B cell (primary cell): Measurements from ENCODE around the gene ETS1. TPM values are rescaled to one million over a fixed set of nuclear protein-coding genes. Genes with fewer than 3 reads are reported as not detected.

Source experiments
- ATAC-seq: fragments of 200-7000 bp; cut with Tn5 transposase; one replicate; pipeline ENCODE4 v1.10.0; 2021; ENCODE audit warnings: low read depth, mild to moderate bottlenecking, moderate number of reproducible peaks, moderate library complexity
- CTCF ChIA-PET: fragments of 350-600 bp; sonication (Branson Sonifier 250); formaldehyde crosslinking; loops from one replicate; lab custom pipeline; 2021; ENCODE audit warnings: antibody characterized with exemption, inconsistent platforms; lab: Charles Lee
- POLR2A ChIA-PET: fragments of 350-600 bp; sonication (Branson Sonifier 250); formaldehyde crosslinking; loops from one replicate; lab custom pipeline; 2021; ENCODE audit warnings: antibody characterized with exemption; lab: Charles Lee
- DNase-seq: peaks from one replicate; pipeline ENCODE4 v3.0.0; 2013
- H2AFZ ChIP-seq: 2 replicates; pipeline ENCODE4 v1.6.1; 2012; ENCODE audit warnings: mild to moderate bottlenecking, low read depth, low read length; ENCODE audit not compliant: insufficient read depth, poor library complexity, severe bottlenecking
- H3K27ac ChIP-seq, 2 donors: 1 replicate in 1 of 2; 2 replicates in 1 of 2; pipeline ENCODE4 v1.5.1; 2012 to 2013; ENCODE audit warnings: low read length in 2 of 2, mild to moderate bottlenecking in 2 of 2, moderate library complexity in 1 of 2
- H3K27me3 ChIP-seq, 4 experiments: fragments of 200-600 bp in 1 of 4; sonication (generic) in 1 of 4; replicated peaks in 1 of 4; 1 replicate in 2 of 4; 2 replicates in 2 of 4; pipeline versions ENCODE4 v1.6.1 to v1.7.0; 2013 to 2016; ENCODE audit warnings: low read length in 3 of 4, mild to moderate bottlenecking in 2 of 4, mixed read lengths in 1 of 4, moderate library complexity in 1 of 4; ENCODE audit not compliant: insufficient read depth in 4 of 4, control insufficient read depth in 3 of 4; ENCODE audit errors: control extremely low read depth in 1 of 4
- H3K36me3 ChIP-seq, 2 experiments: replicated peaks in 1 of 2; 1 replicate in 1 of 2; 2 replicates in 1 of 2; pipeline versions ENCODE4 v1.6.1 to v1.7.1; 2013; ENCODE audit warnings: low read length in 1 of 2; ENCODE audit not compliant: insufficient read depth in 2 of 2, control insufficient read depth in 1 of 2; ENCODE audit errors: control extremely low read depth in 1 of 2, extremely low read depth in 1 of 2
- H3K4me1 ChIP-seq, 2 donors: fragments of 200-600 bp in 1 of 2; sonication (generic) in 1 of 2; 1 replicate in 1 of 2; 2 replicates in 1 of 2; pipeline versions ENCODE4 v1.5.1 to v1.6.1; 2013 to 2017; ENCODE audit warnings: low read length in 2 of 2; ENCODE audit not compliant: control insufficient read depth in 2 of 2, insufficient read depth in 2 of 2
- H3K4me2 ChIP-seq: replicated peaks from 2 replicates; pipeline ENCODE3; 2012; ENCODE audit warnings: mild to moderate bottlenecking, low read depth, low read length; ENCODE audit not compliant: poor library complexity, severe bottlenecking
- H3K4me3 ChIP-seq, 5 experiments: fragments of 200-600 bp in 1 of 5; sonication (generic) in 1 of 5; 1 replicate in 3 of 5; 2 replicates in 2 of 5; pipeline versions ENCODE4 v1.5.1 to v1.7.0; 2011 to 2016; ENCODE audit warnings: low read length in 4 of 5, mild to moderate bottlenecking in 4 of 5, low read depth in 2 of 5, control low read depth in 1 of 5, moderate library complexity in 1 of 5; ENCODE audit not compliant: insufficient read depth in 1 of 5; ENCODE audit errors: control extremely low read depth in 1 of 5, extremely low read depth in 1 of 5
- H3K79me2 ChIP-seq: fragments of 200-600 bp; sonication (generic); one replicate; pipeline ENCODE4 v1.6.0; 2016; ENCODE audit warnings: low read length; ENCODE audit not compliant: control insufficient read depth, insufficient read depth
- H3K9ac ChIP-seq: fragments of 200-600 bp; sonication (generic); 2 replicates; pipeline ENCODE4 v1.6.1; 2017; ENCODE audit warnings: mild to moderate bottlenecking, low read length, moderate library complexity
- H3K9me3 ChIP-seq, 3 donors: one replicate each; pipeline versions ENCODE4 v1.6.1 to v1.7.1; 2013; ENCODE audit warnings: low read length in 2 of 3; ENCODE audit not compliant: control insufficient read depth in 2 of 3, insufficient read depth in 1 of 3; ENCODE audit errors: control extremely low read depth in 1 of 3
- H4K20me1 ChIP-seq: 2 replicates; pipeline ENCODE4 v1.6.0; 2012; ENCODE audit warnings: mild to moderate bottlenecking, low read length; ENCODE audit not compliant: insufficient read depth, control insufficient read depth, poor library complexity, severe bottlenecking
- H3K27ac Mint-ChIP-seq: one replicate; pipeline ENCODE4 v1.8.0; 2021; ENCODE audit warnings: mixed read lengths
- H3K27me3 Mint-ChIP-seq: one replicate; pipeline ENCODE4 v1.8.0; 2021; ENCODE audit warnings: mixed read lengths
- H3K4me1 Mint-ChIP-seq: one replicate; pipeline ENCODE4 v1.8.0; 2021; ENCODE audit warnings: mixed read lengths
- H3K4me3 Mint-ChIP-seq: one replicate; pipeline ENCODE4 v1.8.0; 2021; ENCODE audit warnings: mixed read lengths
- H3K9me3 Mint-ChIP-seq: one replicate; pipeline ENCODE4 v1.8.0; 2022; ENCODE audit warnings: mixed read lengths; ENCODE audit not compliant: insufficient read depth
- CTCF ChIP-seq: fragments of 200-600 bp; IDR thresholded peaks from one replicate; pipeline ENCODE4 v1.8.0; 2022; ENCODE audit warnings: antibody characterized with exemption, mild to moderate bottlenecking
- EZH2 ChIP-seq: IDR thresholded peaks from 2 replicates; pipeline ENCODE4 v1.6.1; 2012; ENCODE audit warnings: borderline replicate concordance, low read depth, mild to moderate bottlenecking, moderate library complexity, low read length; ENCODE audit not compliant: insufficient read depth, poor library complexity, severe bottlenecking
- WGBS: methylation state at CpG from one replicate; pipeline ENCODE4 v1.1.5; 2013; ENCODE audit warnings: missing lambda C conversion rate; ENCODE audit not compliant: insufficient coverage; 5-methylcytosine and 5-hydroxymethylcytosine counted together
- intact Hi-C: fragments of 100-400 bp; cut with micrococcal nuclease; formaldehyde crosslinking; loops from one replicate; pipeline ENCODE4 v1.10.0; 2022
- polyA plus RNA-seq: library from polyadenylated mRNA; depleted of rRNA; stranded (reverse); fragments of >200 nt; gene quantifications from 2 replicates; pipeline ENCODE4 v1.2.3, GENCODE V29; 2012
- total RNA-seq, 2 donors: library from RNA; stranded (reverse); fragments of 120-200 nt in 1 of 2; gene quantifications; 1 replicate in 1 of 2; 2 replicates in 1 of 2; pipeline versions ENCODE4 v1.2.3 to v1.2.4, GENCODE V29; 2013 to 2022

ETS1 gene
- total and polyA plus RNA-seq, 2 donors (not counting 1 experiment from before 2014, with no cell fraction given): 115 to 271 TPM

- Mint-ChIP-seq H3K4me1 (peaks cover 96% of the 10 kb centered on the region), H3K27me3 (no peaks in the 10 kb centered on the region), H3K27ac (peak overlapping the region; percentile 81), H3K9me3 (no peaks in the 10 kb centered on the region), H3K4me3 (peak overlapping the region; percentile 51)
- 38% methylated on average over 6 of the region's 7 CpGs for WGBS
- peak overlapping the region; percentile 8 to 82 for H3K27ac ChIP-seq
- peak overlapping the region; percentile 27 for H3K9ac ChIP-seq
- no peaks in the 10 kb centered on the region for H3K27me3 ChIP-seq
- peaks cover 96 to 98% of the 10 kb centered on the region in 2 donors for H3K4me1 ChIP-seq
- peaks cover 2 to 72% of the 10 kb centered on the region in 2 experiments for H3K36me3 ChIP-seq
- peaks cover 99% of the 10 kb centered on the region for H3K79me2 ChIP-seq
- H3K4me3 ChIP-seq: peak overlapping the region in 1 of 5 experiments; percentile 11
- DNase-seq: peak; percentile 60
- peak; percentile 77 for ATAC-seq
- TF ChIP-seq EZH2 (no peak), CTCF (no peak)
- H3K9me3 ChIP-seq: no peaks in the 10 kb centered on the region
- intact Hi-C loops: loop anchor here (1.0 to 2.0 kb wide), 3 partner anchors 14 to 133 kb away; no protein-coding TSS in a partner anchor
- peak overlapping the region; percentile 49 for H3K4me2 ChIP-seq
- no peak overlapping the region for H2AFZ ChIP-seq
- ChIA-PET CTCF (interaction anchor here (0.7 to 2.0 kb wide), 16 partner anchors 11 to 207 kb away, joined by 3 to 9 read pairs (median 3); no protein-coding TSS in a partner anchor), POLR2A (interaction anchor here (1.0 to 1.2 kb wide), 4 partner anchors 25 to 51 kb away, joined by 3 read pairs; no protein-coding TSS in a partner anchor)
- H4K20me1 ChIP-seq: peaks cover 85% of the 10 kb centered on the region
Observed at GRCh38 chr11:128497061-128497775, 90.1 kb downstream of the ETS1 start.

GRCh38 chr11:128496692-128497060 is 90.7 kb downstream of the ETS1 start:
- Histone ChIP-seq H3K9ac (peak overlapping the region; percentile 27), H3K4me3 (peak overlapping the region in 1 of 5 experiments; percentile 11), H3K4me2 (peak overlapping the region; percentile 49), H2AFZ (no peak overlapping the region), H3K27me3 (no peaks in the 10 kb centered on the region), H3K9me3 (no peaks in the 10 kb centered on the region), H3K79me2 (peaks cover 99% of the 10 kb centered on the region), H3K4me1 (peaks cover 95 to 98% of the 10 kb centered on the region in 2 donors), H3K36me3 (peaks cover 2 to 71% of the 10 kb centered on the region in 2 experiments), H4K20me1 (peaks cover 82% of the 10 kb centered on the region), H3K27ac (peak overlapping the region; percentile 8 to 82)
- WGBS: no CpG with 5 or more reads among the region's 4 CpGs
- ChIA-PET POLR2A (interaction anchor here (1.0 to 1.2 kb wide), 3 partner anchors 25 to 51 kb away, joined by 3 read pairs; no protein-coding TSS in a partner anchor), CTCF (interaction anchor here (0.7 to 2.0 kb wide), 12 partner anchors 10 to 206 kb away, joined by 3 to 9 read pairs (median 3); no protein-coding TSS in a partner anchor)
- no peak for DNase-seq
- peak overlapping the region; percentile 81 for H3K27ac Mint-ChIP-seq
- intact Hi-C loops: loop anchor here (1.0 to 2.0 kb wide), 3 partner anchors 14 to 134 kb away; no protein-coding TSS in a partner anchor
- no peak for TF ChIP-seq CTCF
- TF ChIP-seq EZH2: no peak
- H3K4me3 Mint-ChIP-seq: peak overlapping the region; percentile 51
- no peaks in the 10 kb centered on the region for H3K27me3 Mint-ChIP-seq
- no peaks in the 10 kb centered on the region for H3K9me3 Mint-ChIP-seq
- peaks cover 96% of the 10 kb centered on the region for H3K4me1 Mint-ChIP-seq
- peak; percentile 10 for ATAC-seq
